ENCODE measurements around the gene HIGD1C. TPM values are rescaled to one million over a fixed set of nuclear protein-coding genes. Genes with fewer than 3 reads are reported as not detected.

The HIGD1C gene
- total and polyA plus RNA-seq, 2 experiments from 2014 or later = not detected

DNA sequence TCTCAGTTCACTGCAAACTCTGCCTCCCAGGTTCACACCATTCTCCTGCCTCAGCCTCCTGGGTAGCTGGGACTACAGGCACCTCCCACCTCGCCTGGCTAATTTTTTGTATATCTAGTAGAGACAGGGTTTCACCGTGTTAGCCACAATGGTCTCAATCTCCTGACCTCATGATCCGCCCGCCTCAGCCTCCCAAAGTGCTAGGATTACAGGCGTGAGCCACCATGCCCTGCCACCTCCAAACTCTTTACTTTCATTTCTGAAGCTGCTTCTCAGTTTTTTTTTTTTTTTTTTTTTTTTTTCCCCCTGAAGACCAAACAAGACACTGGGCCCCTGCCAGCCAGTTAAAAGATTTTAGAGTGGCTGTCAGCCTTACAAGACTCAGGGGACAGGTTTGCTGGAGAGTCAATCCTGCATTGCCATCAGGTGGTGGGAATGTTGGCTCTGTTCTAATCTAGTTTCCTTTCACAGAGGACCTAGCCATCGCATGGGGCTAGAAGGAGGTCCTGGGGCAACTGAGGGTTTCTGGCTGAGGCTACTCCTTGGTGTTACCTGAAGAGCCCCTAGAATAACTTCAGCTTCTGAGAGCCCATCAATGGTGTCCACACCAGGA is 37.4 kb upstream of the HIGD1C start:
- H3K27me3 Mint-ChIP-seq (ENCODE audit: insufficient read depth, low read depth, poor library complexity) = peaks cover 3% of the 10 kb centered on the region
- no peak for DNase-seq (ENCODE audit: low spot score)
- no peaks in the 10 kb centered on the region for H3F3A ChIP-seq (replicated peaks; ENCODE audit: low read depth)
- no peak overlapping the region for H3K4me3 Mint-ChIP-seq
- H3K36me3 Mint-ChIP-seq (ENCODE audit: low read depth) = peaks cover 70% of the 10 kb centered on the region
- peaks cover 83% of the 10 kb centered on the region for H3K9me3 Mint-ChIP-seq
- no peak overlapping the region for H3K4me2 ChIP-seq
- H2AFZ ChIP-seq = no peak overlapping the region
- peaks cover 12% of the 10 kb centered on the region; the same call in 1 of the 2 replicates for H3K36me3 ChIP-seq (ENCODE audit: insufficient read depth)
- H3K9me2 ChIP-seq (ENCODE audit: insufficient read depth) = no peaks in the 10 kb centered on the region
- no peaks in the 10 kb centered on the region for H4K20me1 ChIP-seq (replicated peaks; ENCODE audit: insufficient read depth)
- peaks cover 8% of the 10 kb centered on the region; the same call in 1 of the 2 replicates for H3K4me1 ChIP-seq (ENCODE audit: insufficient read depth)
- H3K27me3 ChIP-seq (ENCODE audit: insufficient read depth) = no peaks in the 10 kb centered on the region
- H3K4me1 Mint-ChIP-seq = peaks cover 2% of the 10 kb centered on the region; the same call in 2 of the 3 replicates
- H3K4me3 ChIP-seq = no peak overlapping the region
- H3K27ac Mint-ChIP-seq = no peak overlapping the region
- no peak for ATAC-seq
- no peak overlapping the region for H3K27ac ChIP-seq (ENCODE audit: low read depth)
- H3K79me2 ChIP-seq (replicated peaks; ENCODE audit: insufficient read depth) = no peaks in the 10 kb centered on the region
- TF ChIP-seq, protein P1, sequence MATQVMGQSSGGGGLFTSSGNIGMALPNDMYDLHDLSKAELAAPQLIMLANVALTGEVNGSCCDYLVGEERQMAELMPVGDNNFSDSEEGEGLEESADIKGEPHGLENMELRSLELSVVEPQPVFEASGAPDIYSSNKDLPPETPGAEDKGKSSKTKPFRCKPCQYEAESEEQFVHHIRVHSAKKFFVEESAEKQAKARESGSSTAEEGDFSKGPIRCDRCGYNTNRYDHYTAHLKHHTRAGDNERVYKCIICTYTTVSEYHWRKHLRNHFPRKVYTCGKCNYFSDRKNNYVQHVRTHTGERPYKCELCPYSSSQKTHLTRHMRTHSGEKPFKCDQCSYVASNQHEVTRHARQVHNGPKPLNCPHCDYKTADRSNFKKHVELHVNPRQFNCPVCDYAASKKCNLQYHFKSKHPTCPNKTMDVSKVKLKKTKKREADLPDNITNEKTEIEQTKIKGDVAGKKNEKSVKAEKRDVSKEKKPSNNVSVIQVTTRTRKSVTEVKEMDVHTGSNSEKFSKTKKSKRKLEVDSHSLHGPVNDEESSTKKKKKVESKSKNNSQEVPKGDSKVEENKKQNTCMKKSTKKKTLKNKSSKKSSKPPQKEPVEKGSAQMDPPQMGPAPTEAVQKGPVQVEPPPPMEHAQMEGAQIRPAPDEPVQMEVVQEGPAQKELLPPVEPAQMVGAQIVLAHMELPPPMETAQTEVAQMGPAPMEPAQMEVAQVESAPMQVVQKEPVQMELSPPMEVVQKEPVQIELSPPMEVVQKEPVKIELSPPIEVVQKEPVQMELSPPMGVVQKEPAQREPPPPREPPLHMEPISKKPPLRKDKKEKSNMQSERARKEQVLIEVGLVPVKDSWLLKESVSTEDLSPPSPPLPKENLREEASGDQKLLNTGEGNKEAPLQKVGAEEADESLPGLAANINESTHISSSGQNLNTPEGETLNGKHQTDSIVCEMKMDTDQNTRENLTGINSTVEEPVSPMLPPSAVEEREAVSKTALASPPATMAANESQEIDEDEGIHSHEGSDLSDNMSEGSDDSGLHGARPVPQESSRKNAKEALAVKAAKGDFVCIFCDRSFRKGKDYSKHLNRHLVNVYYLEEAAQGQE (IDR thresholded peaks at IDR 0.05; ENCODE audit: unreplicated experiment) = no peak
- no peak for TF ChIP-seq EZH2 (IDR thresholded peaks at IDR 0.05; ENCODE audit: low read depth, unreplicated experiment)
- TF ChIP-seq NANOG (IDR thresholded peaks at IDR 0.05; ENCODE audit: borderline replicate concordance) = no peak

DNA sequence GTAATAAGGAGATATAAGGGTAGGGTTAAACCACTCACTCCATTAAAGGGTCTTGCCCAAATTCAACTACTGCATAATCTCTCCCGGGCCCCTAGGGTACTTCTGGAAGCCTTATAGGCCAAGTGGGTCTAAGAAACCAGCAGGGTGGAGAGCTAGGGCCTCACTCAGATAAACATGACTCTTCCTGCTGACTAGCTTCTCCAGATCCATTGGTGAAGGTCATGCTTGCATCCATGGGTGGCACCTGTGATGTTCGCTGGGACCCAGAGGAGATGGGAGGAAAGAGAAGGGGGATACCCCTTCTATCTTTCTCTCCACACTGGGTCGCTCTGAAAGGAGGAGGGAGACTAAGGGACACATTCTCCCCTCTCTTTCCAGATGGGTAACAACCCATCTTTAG is 36.1 kb upstream of the HIGD1C start:
- Histone ChIP-seq H3K4me1 (ENCODE audit: insufficient read depth) (no peaks in the 10 kb centered on the region; the same call in 1 of the 2 replicates), H3K9me2 (ENCODE audit: insufficient read depth) (no peaks in the 10 kb centered on the region), H2AFZ (no peak overlapping the region), H3K79me2 (replicated peaks; ENCODE audit: insufficient read depth) (no peaks in the 10 kb centered on the region), H3K4me3 (no peak overlapping the region), H4K20me1 (replicated peaks; ENCODE audit: insufficient read depth) (no peaks in the 10 kb centered on the region), H3K4me2 (no peak overlapping the region), H3F3A (replicated peaks; ENCODE audit: low read depth) (no peaks in the 10 kb centered on the region), H3K36me3 (ENCODE audit: insufficient read depth) (peaks cover 12% of the 10 kb centered on the region; the same call in 1 of the 2 replicates), H3K27ac (ENCODE audit: low read depth) (no peak overlapping the region), H3K27me3 (ENCODE audit: insufficient read depth) (no peaks in the 10 kb centered on the region)
- peaks cover 73% of the 10 kb centered on the region for H3K9me3 Mint-ChIP-seq
- TF ChIP-seq EZH2phosphoT487 (IDR thresholded peaks at IDR 0.05; ENCODE audit: unreplicated experiment) (no peak), JUNB (IDR thresholded peaks at IDR 0.05; ENCODE audit: unreplicated experiment) (no peak), EZH2 (IDR thresholded peaks at IDR 0.05; ENCODE audit: low read depth, unreplicated experiment) (no peak), ZNF331 (CRISPR knock-in tag; IDR thresholded peaks at IDR 0.05; ENCODE audit: low read depth) (no peak), STAT1 (IDR thresholded peaks at IDR 0.05; ENCODE audit: unreplicated experiment) (no peak), ZNF114 (CRISPR knock-in tag; IDR thresholded peaks at IDR 0.05) (no peak), NANOG (IDR thresholded peaks at IDR 0.05; ENCODE audit: borderline replicate concordance) (no peak), CREB1 (CRISPR knock-in tag; IDR thresholded peaks at IDR 0.05; ENCODE audit: low read depth) (no peak)
- TF ChIP-seq, protein P1 (IDR thresholded peaks at IDR 0.05; ENCODE audit: unreplicated experiment) = no peak
- TF ChIP-seq, protein P2, sequence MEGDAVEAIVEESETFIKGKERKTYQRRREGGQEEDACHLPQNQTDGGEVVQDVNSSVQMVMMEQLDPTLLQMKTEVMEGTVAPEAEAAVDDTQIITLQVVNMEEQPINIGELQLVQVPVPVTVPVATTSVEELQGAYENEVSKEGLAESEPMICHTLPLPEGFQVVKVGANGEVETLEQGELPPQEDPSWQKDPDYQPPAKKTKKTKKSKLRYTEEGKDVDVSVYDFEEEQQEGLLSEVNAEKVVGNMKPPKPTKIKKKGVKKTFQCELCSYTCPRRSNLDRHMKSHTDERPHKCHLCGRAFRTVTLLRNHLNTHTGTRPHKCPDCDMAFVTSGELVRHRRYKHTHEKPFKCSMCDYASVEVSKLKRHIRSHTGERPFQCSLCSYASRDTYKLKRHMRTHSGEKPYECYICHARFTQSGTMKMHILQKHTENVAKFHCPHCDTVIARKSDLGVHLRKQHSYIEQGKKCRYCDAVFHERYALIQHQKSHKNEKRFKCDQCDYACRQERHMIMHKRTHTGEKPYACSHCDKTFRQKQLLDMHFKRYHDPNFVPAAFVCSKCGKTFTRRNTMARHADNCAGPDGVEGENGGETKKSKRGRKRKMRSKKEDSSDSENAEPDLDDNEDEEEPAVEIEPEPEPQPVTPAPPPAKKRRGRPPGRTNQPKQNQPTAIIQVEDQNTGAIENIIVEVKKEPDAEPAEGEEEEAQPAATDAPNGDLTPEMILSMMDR (conservative IDR thresholded peaks at IDR 0.05; ENCODE audit: low read depth in 2 of 2) = no peak
- DNase-seq (ENCODE audit: low spot score) (no peak), ATAC-seq (no peak)
- H3K36me3 Mint-ChIP-seq (ENCODE audit: low read depth) = peaks cover 66% of the 10 kb centered on the region
- H3K4me1 Mint-ChIP-seq = no peaks in the 10 kb centered on the region; the same call in 1 of the 3 replicates
- no peak overlapping the region for H3K27ac Mint-ChIP-seq
- H3K27me3 Mint-ChIP-seq (ENCODE audit: insufficient read depth, low read depth, poor library complexity) = peaks cover 3% of the 10 kb centered on the region
- H3K4me3 Mint-ChIP-seq = no peak overlapping the region
